Measurements from ENCODE around the gene FLII.

The FLII gene

GRCh38 chr17:18285296-18285695 is 26.8 kb upstream of the FLII start:
- no peak for TF ChIP-seq CTCF (conservative IDR thresholded peaks at IDR 0.05; ENCODE audit: low read depth, low read length)

GRCh38 chr17:18281788-18282187 is 23.2 kb upstream of the FLII start:
- Histone ChIP-seq H3K9ac (no peak overlapping the region), H2AFZ (ENCODE audit: low read depth) (no peak overlapping the region), H3K4me3 (IDR thresholded peaks at IDR 0.05; ENCODE audit: insufficient read depth, low read depth, low read length) (no peak overlapping the region), H4K20me1 (ENCODE audit: insufficient read depth) (no peaks in the 10 kb centered on the region), H3K79me2 (ENCODE audit: insufficient read depth, low read depth) (no peaks in the 10 kb centered on the region), H3K27me3 (ENCODE audit: insufficient read depth, low read depth) (no peaks in the 10 kb centered on the region), H3K36me3 (ENCODE audit: insufficient read depth) (no peaks in the 10 kb centered on the region), H3K27ac (no peak overlapping the region), H3K4me2 (no peak overlapping the region), H3K4me1 (ENCODE audit: low read depth, poor library complexity, severe bottlenecking) (no peaks in the 10 kb centered on the region)
- TF ChIP-seq CTCF (conservative IDR thresholded peaks at IDR 0.05; ENCODE audit: low read depth, low read length): no peak

More at GRCh38 chr17:18285296-18285695, 26.8 kb upstream of the FLII start:
- no peaks in the 10 kb centered on the region for H3K36me3 ChIP-seq (ENCODE audit: insufficient read depth)
- H3K9ac ChIP-seq: no peak overlapping the region
- no peaks in the 10 kb centered on the region for H3K4me1 ChIP-seq (ENCODE audit: low read depth, poor library complexity, severe bottlenecking)
- no peaks in the 10 kb centered on the region for H3K79me2 ChIP-seq (ENCODE audit: insufficient read depth, low read depth)
- no peak overlapping the region for H3K4me3 ChIP-seq (IDR thresholded peaks at IDR 0.05; ENCODE audit: insufficient read depth, low read depth, low read length)
- no peaks in the 10 kb centered on the region for H3K27me3 ChIP-seq (ENCODE audit: insufficient read depth, low read depth)
- H3K4me2 ChIP-seq: no peak overlapping the region
- H2AFZ ChIP-seq (ENCODE audit: low read depth): no peak overlapping the region
- no peak overlapping the region for H3K27ac ChIP-seq
- H4K20me1 ChIP-seq (ENCODE audit: insufficient read depth): no peaks in the 10 kb centered on the region

GRCh38 chr17:18280766-18281371 is 22.3 kb upstream of the FLII start:
- no peak overlapping the region for H2AFZ ChIP-seq (ENCODE audit: low read depth)
- H3K9ac ChIP-seq: no peak overlapping the region
- no peaks in the 10 kb centered on the region for H4K20me1 ChIP-seq (ENCODE audit: insufficient read depth)
- H3K4me1 ChIP-seq (ENCODE audit: low read depth, poor library complexity, severe bottlenecking): no peaks in the 10 kb centered on the region
- H3K4me2 ChIP-seq: no peak overlapping the region
- H3K4me3 ChIP-seq (IDR thresholded peaks at IDR 0.05; ENCODE audit: insufficient read depth, low read depth, low read length): no peak overlapping the region
- H3K79me2 ChIP-seq (ENCODE audit: insufficient read depth, low read depth): no peaks in the 10 kb centered on the region
- no peak overlapping the region for H3K27ac ChIP-seq
- H3K27me3 ChIP-seq (ENCODE audit: insufficient read depth, low read depth): no peaks in the 10 kb centered on the region
- TF ChIP-seq CTCF (conservative IDR thresholded peaks at IDR 0.05; ENCODE audit: low read depth, low read length): no peak
- no peaks in the 10 kb centered on the region for H3K36me3 ChIP-seq (ENCODE audit: insufficient read depth)

- H3K79me2 ChIP-seq (ENCODE audit: insufficient read depth, low read depth): no peaks in the 10 kb centered on the region
- no peaks in the 10 kb centered on the region for H3K4me1 ChIP-seq (ENCODE audit: low read depth, poor library complexity, severe bottlenecking)
- no peak overlapping the region for H3K4me2 ChIP-seq
- no peaks in the 10 kb centered on the region for H4K20me1 ChIP-seq (ENCODE audit: insufficient read depth)
- no peak overlapping the region for H3K9ac ChIP-seq
- no peak for TF ChIP-seq CTCF (conservative IDR thresholded peaks at IDR 0.05; ENCODE audit: low read depth, low read length)
- H3K4me3 ChIP-seq (IDR thresholded peaks at IDR 0.05; ENCODE audit: insufficient read depth, low read depth, low read length): no peak overlapping the region
- no peaks in the 10 kb centered on the region for H3K36me3 ChIP-seq (ENCODE audit: insufficient read depth)
- H2AFZ ChIP-seq (ENCODE audit: low read depth): no peak overlapping the region
- H3K27me3 ChIP-seq (ENCODE audit: insufficient read depth, low read depth): no peaks in the 10 kb centered on the region
- no peak overlapping the region for H3K27ac ChIP-seq
These were observed 21.7 kb upstream of the FLII start for GRCh38 chr17:18280249-18280648.

Data from KMS-11 (cell line).